Colonic mucosa (tissue), 4 donors: Measurements from ENCODE around the gene PPP1R12B. TPM values are rescaled to one million over a fixed set of nuclear protein-coding genes. Genes with fewer than 3 reads are reported as not detected.
"Not testable (repeated sequence)": the region's sequence is repeated elsewhere in the genome, so short reads cannot be mapped to it uniquely, and the experiment has no call there.

ENCODE experiments used
- DNase-seq: peaks from one replicate; pipeline ENCODE4 v3.0.0-alpha.2; 2020
- H3K27ac ChIP-seq: fragments of 200-600 bp; one replicate; pipeline ENCODE4 v1.8.0; 2021
- H3K27me3 ChIP-seq: fragments of 200-600 bp; one replicate; pipeline ENCODE4 v1.8.0; 2021
- H3K36me3 ChIP-seq: fragments of 200-600 bp; one replicate; pipeline ENCODE4 v1.8.0; 2021
- H3K4me1 ChIP-seq: fragments of 200-600 bp; one replicate; pipeline ENCODE4 v1.8.0; 2021; ENCODE audit warnings: mild to moderate bottlenecking
- H3K4me3 ChIP-seq: fragments of 200-600 bp; one replicate; pipeline ENCODE4 v1.8.0; 2021
- H3K9ac ChIP-seq, 2 donors: one replicate each; pipeline ENCODE4 v1.7.0; 2013; ENCODE audit warnings: control low read depth in 2 of 2, low read depth in 2 of 2, low read length in 2 of 2
- H3K9me3 ChIP-seq: fragments of 200-600 bp; one replicate; pipeline ENCODE4 v1.8.0; 2021
- CTCF ChIP-seq: fragments of 200-600 bp; IDR thresholded peaks from one replicate; pipeline ENCODE4 v1.8.0; 2022; ENCODE audit warnings: antibody characterized with exemption, mild to moderate bottlenecking
- intact Hi-C: fragments of 100-400 bp; cut with DNase I; formaldehyde crosslinking; loops from one replicate; pipeline ENCODE4 v1.14.1; 2022
- total RNA-seq, 2 donors: library from RNA; stranded (reverse); fragmentation: NEBNext Ultra II Directional in 1 of 2; extraction: Animal tissue kit (Norgen Biotek cat#: 25700) in 1 of 2; gene quantifications; one replicate each; pipeline ENCODE4 v1.2.1, GENCODE V29; 2021
- donor health status: healthy.
- donor health status: DM: no; HTN: no; CAD: no.
- donor health status: DM: no; HTN: no; CAD: no.

The PPP1R12B gene
- total RNA-seq, 2 donors from 2014 or later = 41.1 to 125 TPM

GRCh38 chr1:202540014-202540413 lies 191.5 kb downstream of the PPP1R12B start:
- Histone ChIP-seq H3K4me1 (no peaks in the 10 kb centered on the region), H3K4me3 (peak overlapping the region; percentile 9), H3K27ac (peak overlapping the region; percentile 67), H3K36me3 (no peaks in the 10 kb centered on the region), H3K9ac (peak overlapping the region; percentile 19 to 55), H3K9me3 (no peaks in the 10 kb centered on the region), H3K27me3 (no peaks in the 10 kb centered on the region)
- intact Hi-C loops = no loop called here
- DNase-seq = no peak
- TF ChIP-seq CTCF = no peak

GRCh38 chr1:202540448-202540847 lies 191.9 kb downstream of the PPP1R12B start:
- TF ChIP-seq CTCF = no peak
- Histone ChIP-seq H3K9me3 (no peaks in the 10 kb centered on the region), H3K4me3 (peak overlapping the region; percentile 9), H3K27me3 (no peaks in the 10 kb centered on the region), H3K9ac (peak overlapping the region in 1 of 2 donors; percentile 55), H3K36me3 (no peaks in the 10 kb centered on the region), H3K27ac (peak overlapping the region; percentile 67), H3K4me1 (no peaks in the 10 kb centered on the region)
- DNase-seq = no peak
- intact Hi-C loops = no loop called here

- peak overlapping the region; percentile 67 for H3K27ac ChIP-seq
- not testable (repeated sequence) for H3K36me3 ChIP-seq
- peak overlapping the region in 1 of 2 donors; percentile 55 for H3K9ac ChIP-seq
Observed at GRCh38 chr1:202540858-202541257, 192.4 kb downstream of the PPP1R12B start.

GRCh38 chr1:202542415-202542814 lies 193.9 kb downstream of the PPP1R12B start:
- H3K9me3 ChIP-seq, H3K4me1 ChIP-seq, H3K4me3 ChIP-seq, H3K9ac ChIP-seq, intact Hi-C loops, H3K27me3 ChIP-seq, DNase-seq, H3K36me3 ChIP-seq: not testable (repeated sequence)
- H3K27ac ChIP-seq = peak overlapping the region; percentile 34

More at GRCh38 chr1:202540858-202541257, 192.4 kb downstream of the PPP1R12B start:
- H3K27me3 ChIP-seq, H3K4me1 ChIP-seq, H3K9me3 ChIP-seq, intact Hi-C loops, DNase-seq: not testable (repeated sequence)
- peak overlapping the region; percentile 9 for H3K4me3 ChIP-seq

- DNase-seq, H3K36me3 ChIP-seq, H3K9me3 ChIP-seq, H3K4me3 ChIP-seq, H3K27me3 ChIP-seq, H3K9ac ChIP-seq, intact Hi-C loops, H3K4me1 ChIP-seq: not testable (repeated sequence)
- peak overlapping the region; percentile 28 for H3K27ac ChIP-seq
Observed at GRCh38 chr1:202543537-202543936, 195.0 kb downstream of the PPP1R12B start.

GRCh38 chr1:202544766-202545449 lies 196.4 kb downstream of the PPP1R12B start:
- H3K36me3 ChIP-seq, DNase-seq, H3K4me1 ChIP-seq, H3K9me3 ChIP-seq, H3K27me3 ChIP-seq, H3K27ac ChIP-seq, intact Hi-C loops, H3K4me3 ChIP-seq, H3K9ac ChIP-seq: not testable (repeated sequence)

GRCh38 chr1:202545647-202546303 lies 197.3 kb downstream of the PPP1R12B start:
- H3K4me3 ChIP-seq, H3K36me3 ChIP-seq, H3K9ac ChIP-seq, H3K4me1 ChIP-seq, intact Hi-C loops, H3K9me3 ChIP-seq, DNase-seq, H3K27me3 ChIP-seq: not testable (repeated sequence)
- peak overlapping the region; percentile 36 for H3K27ac ChIP-seq

DNA sequence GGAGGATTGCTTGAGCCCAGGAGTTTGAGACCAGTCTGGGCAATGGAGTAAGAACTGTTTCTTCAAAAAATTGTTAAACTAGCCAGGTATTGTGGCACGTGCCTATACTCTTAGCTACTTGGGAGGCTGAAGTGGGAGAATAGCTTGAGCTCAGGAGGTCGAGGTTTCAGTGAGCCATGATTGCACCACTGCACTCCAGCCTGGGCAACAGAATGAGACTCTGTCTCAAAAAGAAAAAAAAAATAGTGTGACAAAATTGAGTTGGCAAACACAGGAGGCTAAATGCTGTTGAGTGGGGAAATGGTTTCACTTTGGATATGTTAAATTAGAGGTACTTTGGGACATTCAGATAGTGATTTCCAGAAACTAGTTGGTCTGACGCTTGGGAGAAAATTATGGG lies 197.9 kb downstream of the PPP1R12B start:
- not testable (repeated sequence) for DNase-seq, H3K9ac ChIP-seq
- H3K27ac ChIP-seq = peak overlapping the region; percentile 36

DNA sequence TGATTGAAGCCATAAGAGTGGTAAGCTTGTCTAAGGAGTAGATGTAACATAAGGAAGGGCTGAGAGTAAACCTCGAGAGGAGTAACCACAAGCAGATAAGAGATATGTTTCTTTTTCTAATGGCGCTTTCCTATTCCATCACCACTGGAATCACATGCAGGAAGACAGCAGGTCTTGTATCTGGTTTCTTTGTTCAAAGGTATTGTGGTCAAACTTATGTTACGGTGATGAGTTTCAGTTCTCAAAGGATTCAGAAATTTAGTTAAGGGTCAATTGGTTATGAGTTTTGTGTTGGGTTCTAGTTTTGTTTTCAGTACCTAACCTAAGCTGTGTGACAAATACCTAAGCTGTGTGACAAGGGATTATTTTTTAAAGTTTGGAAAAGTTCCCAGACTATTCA lies 198.3 kb downstream of the PPP1R12B start:
- intact Hi-C loops, H3K9me3 ChIP-seq, DNase-seq, H3K27me3 ChIP-seq, H3K36me3 ChIP-seq, H3K4me1 ChIP-seq, H3K4me3 ChIP-seq, H3K9ac ChIP-seq: not testable (repeated sequence)
- peak overlapping the region; percentile 36 for H3K27ac ChIP-seq

More for the DNA sequence above, 197.9 kb downstream of the PPP1R12B start:
- H3K27me3 ChIP-seq, H3K4me1 ChIP-seq, H3K9me3 ChIP-seq, H3K36me3 ChIP-seq, intact Hi-C loops, H3K4me3 ChIP-seq: not testable (repeated sequence)
